GM12878 (cell line): ENCODE data around the gene COPZ2.

Experiments used
- CTCF ChIP-seq, 3 experiments: IDR thresholded peaks in 2 of 3; conservative IDR thresholded peaks in 1 of 3; 2 replicates each; pipeline ENCODE4 v1.5.1; 2011; ENCODE audit warnings: low read depth in 3 of 3, low read length in 3 of 3, mild to moderate bottlenecking in 3 of 3, control low read depth in 2 of 3, moderate library complexity in 2 of 3, inconsistent platforms in 1 of 3, mixed read lengths in 1 of 3; ENCODE audit not compliant: control insufficient read depth in 2 of 3, insufficient read depth in 1 of 3; ENCODE audit errors: extremely low read depth in 1 of 3
- E2F8 ChIP-seq: fragments of 450-650 bp; IDR thresholded peaks from 2 replicates; pipeline ENCODE4 v1.6.1; 2018; ENCODE audit warnings: mild to moderate bottlenecking, low read depth, moderate library complexity; ENCODE audit not compliant: partially characterized antibody
- FOXK2 ChIP-seq: fragments of 450-650 bp; IDR thresholded peaks from 2 replicates; pipeline ENCODE4 v1.6.1; 2017; ENCODE audit warnings: mild to moderate bottlenecking, moderate library complexity
- HSF1 ChIP-seq: fragments of 150-350 bp; IDR thresholded peaks from 2 replicates; pipeline ENCODE4 v1.6.1; 2014; ENCODE audit warnings: mild to moderate bottlenecking, low read depth, low read length
- JUND ChIP-seq: IDR thresholded peaks from 2 replicates; pipeline ENCODE4 v1.6.1; 2012; ENCODE audit warnings: low read depth, mild to moderate bottlenecking, low read length, improper control_type of control experiment, moderate library complexity
- MTA2 ChIP-seq: fragments of 450-650 bp; IDR thresholded peaks from 2 replicates; pipeline ENCODE4 v1.6.1; 2016; ENCODE audit warnings: low read depth, mild to moderate bottlenecking, moderate library complexity
- MXI1 ChIP-seq: fragments of 150-350 bp; IDR thresholded peaks from 2 replicates; pipeline ENCODE4 v1.6.1; 2011; ENCODE audit warnings: low read depth, mild to moderate bottlenecking, inconsistent platforms, low read length, improper control_type of control experiment
- POLR2AphosphoS2 ChIP-seq: IDR thresholded peaks from 2 replicates; pipeline ENCODE4 v1.6.1; 2011; ENCODE audit warnings: low read depth, mild to moderate bottlenecking, low read length, improper control_type of control experiment, moderate library complexity
- POLR2AphosphoS5 ChIP-seq: IDR thresholded peaks from 2 replicates; pipeline ENCODE4 v1.6.1; 2011; ENCODE audit warnings: mild to moderate bottlenecking, low read length, inconsistent platforms
- SIN3A ChIP-seq: IDR thresholded peaks from 2 replicates; pipeline ENCODE4 v1.6.1; 2012; ENCODE audit warnings: low read depth, low read length, improper control_type of control experiment
- YY1 ChIP-seq: IDR thresholded peaks from 2 replicates; pipeline ENCODE4 v1.6.1; 2011; ENCODE audit warnings: low read depth, mild to moderate bottlenecking, low read length

GRCh38 chr17:47987240-47987835 is 50.3 kb downstream of the COPZ2 start:
- TF ChIP-seq HSF1 = no peak
- no peak for TF ChIP-seq POLR2AphosphoS2
- no peak for TF ChIP-seq FOXK2
- TF ChIP-seq MXI1 = no peak
- TF ChIP-seq CTCF (IDR thresholded peaks at IDR 0.05 in 2 of 3, conservative IDR thresholded peaks at IDR 0.05 in 1 of 3; ENCODE audit: control insufficient read depth in 2 of 3, extremely low read depth in 1 of 3, insufficient read depth in 1 of 3, low read depth in 3 of 3, low read length in 3 of 3) = no peak
- no peak for TF ChIP-seq JUND
- no peak for TF ChIP-seq SIN3A
- no peak for TF ChIP-seq E2F8
- TF ChIP-seq MTA2 = no peak
- TF ChIP-seq YY1 = no peak
- TF ChIP-seq POLR2AphosphoS5 = no peak
